HepG2 (cell line): Measurements from ENCODE around the gene CENPW. TPM values are rescaled to one million over a fixed set of nuclear protein-coding genes. Genes with fewer than 3 reads are reported as not detected.

Source experiments
- ATF7-NPFF ChIP-seq: sonication (generic); formaldehyde crosslinking; IDR thresholded peaks from 2 replicates; pipeline ENCODE4 v1.8.1; 2023; ENCODE audit warnings: mild to moderate bottlenecking, low read depth, missing genetic modification reagents, moderate library complexity
- BRCA1 ChIP-seq: sonication (generic); formaldehyde crosslinking; IDR thresholded peaks from 2 replicates; pipeline ENCODE4 v1.4.0; 2020; ENCODE audit warnings: missing genetic modification reagents
- CREBL2 ChIP-seq: sonication (generic); formaldehyde crosslinking; IDR thresholded peaks from 2 replicates; pipeline ENCODE4 v1.8.1; 2023; ENCODE audit warnings: missing genetic modification reagents, mild to moderate bottlenecking, borderline replicate concordance
- FOXA3 ChIP-seq: IDR thresholded peaks from 2 replicates; pipeline ENCODE4 v1.6.1; 2016; ENCODE audit warnings: missing genetic modification reagents, missing compliant biosample characterization
- FOXK2 ChIP-seq: fragments of 450-650 bp; IDR thresholded peaks from 2 replicates; pipeline ENCODE4 v1.6.1; 2016
- GABPA ChIP-seq, 2 experiments: IDR thresholded peaks; 2 replicates each; pipeline ENCODE4 v1.6.1; 2011 to 2016; ENCODE audit warnings: low read depth in 2 of 2, low read length in 1 of 2, missing biosample characterization in 1 of 2, missing genetic modification characterization in 1 of 2
- GATA4 ChIP-seq: sonication (generic); IDR thresholded peaks from 2 replicates; pipeline ENCODE4 v1.6.1; 2016; ENCODE audit warnings: antibody characterized with exemption, low read depth, borderline replicate concordance
- GMEB1 ChIP-seq: sonication (generic); formaldehyde crosslinking; IDR thresholded peaks from 2 replicates; pipeline ENCODE4 v1.5.1; 2020; ENCODE audit warnings: missing genetic modification reagents, mild to moderate bottlenecking, borderline replicate concordance
- HOXA5 ChIP-seq: sonication (generic); formaldehyde crosslinking; IDR thresholded peaks from 2 replicates; pipeline ENCODE4 v1.4.0; 2020; ENCODE audit warnings: missing genetic modification reagents
- MAFF ChIP-seq: IDR thresholded peaks from 2 replicates; pipeline ENCODE4 v1.6.1; 2011; ENCODE audit warnings: low read depth, low read length, improper control_type of control experiment
- PAX8 ChIP-seq: sonication (generic); formaldehyde crosslinking; IDR thresholded peaks from 2 replicates; pipeline ENCODE4 v1.8.0; 2022; ENCODE audit warnings: mild to moderate bottlenecking, missing genetic modification reagents, borderline replicate concordance
- RAD51 ChIP-seq: fragments of 450-650 bp; IDR thresholded peaks from 2 replicates; pipeline ENCODE4 v1.6.1; 2016; ENCODE audit warnings: borderline replicate concordance
- SCMH1 ChIP-seq: sonication (generic); formaldehyde crosslinking; IDR thresholded peaks from 2 replicates; pipeline ENCODE4 v1.9.0; 2021; ENCODE audit warnings: missing genetic modification reagents, mild to moderate bottlenecking, borderline replicate concordance
- SMAD9 ChIP-seq: sonication (generic); formaldehyde crosslinking; IDR thresholded peaks from 2 replicates; pipeline ENCODE4 v1.5.1; 2020; ENCODE audit warnings: mild to moderate bottlenecking, missing genetic modification reagents
- ZBTB49 ChIP-seq: sonication (generic); formaldehyde crosslinking; IDR thresholded peaks from 2 replicates; pipeline ENCODE4 v1.4.0; 2020; ENCODE audit warnings: missing genetic modification reagents, borderline replicate concordance
- ZKSCAN1 ChIP-seq: fragments of 150-350 bp; IDR thresholded peaks from 2 replicates; pipeline ENCODE4 v1.6.1; 2014; ENCODE audit warnings: low read length
- ZNF143 ChIP-seq: sonication (generic); formaldehyde crosslinking; IDR thresholded peaks from 2 replicates; pipeline ENCODE4 v1.4.0; 2020; ENCODE audit warnings: missing genetic modification reagents
- ZNF230 ChIP-seq: sonication (generic); formaldehyde crosslinking; IDR thresholded peaks from 2 replicates; pipeline ENCODE4 v1.4.0; 2020; ENCODE audit warnings: mild to moderate bottlenecking, missing genetic modification reagents
- ZNF292 ChIP-seq: sonication (generic); formaldehyde crosslinking; IDR thresholded peaks from 2 replicates; pipeline ENCODE4 v1.8.1; 2022; ENCODE audit warnings: mild to moderate bottlenecking, low read depth, missing genetic modification reagents, borderline replicate concordance
- ZNF337 ChIP-seq: sonication (generic); formaldehyde crosslinking; IDR thresholded peaks from 2 replicates; pipeline ENCODE4 v1.5.1; 2020; ENCODE audit warnings: missing genetic modification reagents, low read depth, mild to moderate bottlenecking, borderline replicate concordance
- ZNF850 ChIP-seq: sonication (generic); formaldehyde crosslinking; conservative IDR thresholded peaks from 2 replicates; pipeline ENCODE4 v1.9.0; 2021; ENCODE audit warnings: mild to moderate bottlenecking, missing genetic modification reagents
- polyA plus RNA-seq, 8 experiments: library from polyadenylated mRNA; depleted of rRNA in 3 of 8; stranded (reverse) in 7 of 8; unstranded in 1 of 8; fragments of >200 nt; fragmentation: Illumina TruSeq in 4 of 8; extraction: Trizol in 4 of 8; gene quantifications; 2 replicates each; pipeline versions ENCODE4 v1.2.1 to v1.2.3, GENCODE V29; 2011 to 2016; ENCODE audit warnings: low read depth in 4 of 8, missing spikeins in 1 of 8, mixed read lengths in 1 of 8; ENCODE audit not compliant: insufficient read depth in 1 of 8
- total RNA-seq, 5 experiments: library from RNA; depleted of rRNA; stranded (reverse); fragments of >200 nt; fragmentation: Illumina TruSeq; extraction: Trizol; gene quantifications; 2 replicates each; pipeline ENCODE4 v1.2.3, GENCODE V29; 2016; ENCODE audit warnings: low read depth in 1 of 5
- TF ChIP-seq, protein P1 (sequence below): sonication (generic); formaldehyde crosslinking; IDR thresholded peaks from 2 replicates; pipeline ENCODE4 v1.5.1; 2020; ENCODE audit warnings: missing genetic modification reagents, mild to moderate bottlenecking, borderline replicate concordance

The CENPW gene
- total and polyA plus RNA-seq, 2 of the 13 experiments (the other 11 are each of a cell fraction or from before 2014, with no cell fraction given) = 8.6 to 94.7 TPM

GRCh38 chr6:126339796-126340609 lies at the start of gene CENPW (continued):
- TF ChIP-seq HOXA5 = peak; percentile 77; the same call in 1 of the 2 replicates
- TF ChIP-seq FOXK2 = peak; percentile 51; the same call in 1 of the 2 replicates
- TF ChIP-seq ZNF143 (CRISPR knock-in tag) = 0 out of 2 replicates have a peak, but pooled peaks have one; percentile 27
- TF ChIP-seq RAD51 = no peak
- TF ChIP-seq SMAD9 (CRISPR knock-in tag) = no peak
- TF ChIP-seq ATF7-NPFF = peak; percentile 86; the same call in 1 of the 2 replicates
- TF ChIP-seq ZNF230 (CRISPR knock-in tag) = peak; percentile 81; the same call in 1 of the 2 replicates
- no peak for TF ChIP-seq SCMH1 (CRISPR knock-in tag)
- peak; percentile 50; the same call in 1 of the 2 replicates for TF ChIP-seq GATA4
- TF ChIP-seq FOXA3 (CRISPR knock-in tag) = peak; percentile 59; the same call in 1 of the 2 replicates
- TF ChIP-seq, protein P1, sequence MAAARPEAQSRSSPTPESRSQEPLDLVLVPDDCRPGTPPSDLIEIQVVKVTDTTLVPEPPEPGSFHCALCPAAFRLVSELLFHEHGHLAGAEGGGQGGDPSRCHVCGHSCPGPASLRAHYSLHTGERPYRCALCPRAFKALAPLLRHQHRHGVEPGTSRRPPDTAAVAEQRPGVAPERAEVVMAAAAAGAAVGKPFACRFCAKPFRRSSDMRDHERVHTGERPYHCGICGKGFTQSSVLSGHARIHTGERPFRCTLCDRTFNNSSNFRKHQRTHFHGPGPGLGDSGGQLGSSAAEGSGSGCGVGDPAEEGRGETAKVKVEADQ = no peak
- no peak for TF ChIP-seq MAFF
- TF ChIP-seq BRCA1 = peak; percentile 54; the same call in 1 of the 2 replicates
- no peak for TF ChIP-seq PAX8 (CRISPR knock-in tag)
- TF ChIP-seq CREBL2 (CRISPR knock-in tag) = no peak
- 0 out of 2 replicates have a peak, but pooled peaks have one; percentile 46 for TF ChIP-seq ZNF292
- no peak for TF ChIP-seq ZNF850 (CRISPR knock-in tag)
- TF ChIP-seq ZKSCAN1 = no peak
- TF ChIP-seq GMEB1 (CRISPR knock-in tag) = peak; percentile 87
- TF ChIP-seq ZNF337 (CRISPR knock-in tag) = 0 out of 2 replicates have a peak, but pooled peaks have one; percentile 60
- no peak for TF ChIP-seq ZBTB49 (CRISPR knock-in tag)
- TF ChIP-seq GABPA (IDR thresholded peaks at IDR 0.05; ENCODE audit: low read depth, low read length) = no peak
- TF ChIP-seq GABPA (CRISPR knock-in tag; IDR thresholded peaks at IDR 0.05; ENCODE audit: low read depth) = peak; percentile 64
